GM18870 (cell line): ENCODE measurements around the gene OR1F1.
A peak's percentile ranks its signal among the peaks of the same experiment; 100 is the strongest.
"Not testable (repeated sequence)": the region's sequence is repeated elsewhere in the genome, so short reads cannot be mapped to it uniquely, and the experiment has no call there.

ENCODE experiments used
- ATAC-seq: cut with Tn5 transposase; IDR thresholded peaks from one replicate; pipeline ENCODE4 v1.9.1; 2021; ENCODE audit warnings: moderate library complexity; ENCODE audit not compliant: unreplicated experiment

Gene OR1F1

DNA sequence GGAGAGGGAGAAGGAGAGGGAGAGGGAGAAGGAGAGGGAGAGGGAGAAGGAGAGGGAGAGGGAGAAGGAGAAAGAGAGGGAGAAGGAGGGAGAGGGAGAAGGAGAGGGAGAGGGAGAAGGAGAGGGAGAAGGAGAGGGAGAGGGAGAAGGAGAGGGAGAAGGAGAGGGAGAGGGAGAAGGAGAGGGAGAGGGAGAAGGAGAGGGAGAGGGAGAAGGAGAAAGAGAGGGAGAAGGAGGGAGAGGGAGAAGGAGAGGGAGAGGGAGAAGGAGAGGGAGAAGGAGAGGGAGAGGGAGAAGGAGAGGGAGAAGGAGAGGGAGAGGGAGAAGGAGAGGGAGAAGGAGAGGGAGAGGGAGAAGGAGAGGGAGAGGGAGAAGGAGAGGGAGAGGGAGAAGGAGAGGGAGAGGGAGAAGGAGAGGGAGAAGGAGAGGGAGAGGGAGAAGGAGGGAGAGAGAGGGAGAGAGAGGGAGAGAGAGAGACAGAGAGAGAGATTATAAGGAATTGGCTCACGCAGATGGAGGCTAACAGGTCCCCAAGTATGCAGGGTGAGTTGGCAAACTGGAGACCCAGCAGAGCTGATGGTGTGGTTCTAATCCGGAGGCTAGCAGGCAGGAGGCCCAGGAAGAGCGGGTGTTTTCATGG, 9.8 kb downstream of the OR1F1 start:
- ATAC-seq: not testable (repeated sequence)

DNA sequence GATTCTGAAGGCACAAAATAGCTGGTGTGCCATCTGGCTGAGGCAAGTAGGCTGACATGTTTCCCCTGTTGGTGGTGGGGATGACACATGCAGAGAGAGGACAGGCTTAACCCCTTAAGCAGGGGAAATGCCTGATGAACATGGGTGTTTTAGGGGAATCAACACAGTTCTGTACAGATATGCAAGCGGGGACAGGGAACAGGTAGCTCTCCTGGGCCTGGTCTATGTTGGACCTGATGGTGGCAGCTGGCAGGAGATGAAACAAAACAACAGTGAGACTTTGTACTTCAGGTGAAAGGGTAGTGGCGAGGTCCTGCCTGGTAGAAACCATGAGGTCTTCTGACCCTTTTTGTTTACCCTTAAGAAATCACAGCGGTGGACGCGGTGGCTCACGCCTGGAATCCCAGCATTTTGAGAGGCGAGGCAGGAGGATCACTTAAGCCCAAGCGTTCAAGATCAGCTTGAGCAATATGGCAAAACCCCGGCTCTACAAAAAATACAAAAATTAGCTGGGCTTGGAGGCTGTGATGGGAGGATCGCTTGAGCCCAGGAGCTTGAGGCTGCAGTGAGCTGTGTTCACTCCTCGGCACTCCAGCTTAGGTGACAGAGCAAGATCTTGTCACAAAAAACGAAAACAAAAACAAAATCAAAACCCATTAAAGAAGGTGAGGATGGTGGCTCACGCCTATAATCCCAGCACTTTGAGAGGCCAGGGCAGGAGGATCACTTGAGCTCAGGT, 10.5 kb downstream of the OR1F1 start:
- ATAC-seq: no peak

DNA sequence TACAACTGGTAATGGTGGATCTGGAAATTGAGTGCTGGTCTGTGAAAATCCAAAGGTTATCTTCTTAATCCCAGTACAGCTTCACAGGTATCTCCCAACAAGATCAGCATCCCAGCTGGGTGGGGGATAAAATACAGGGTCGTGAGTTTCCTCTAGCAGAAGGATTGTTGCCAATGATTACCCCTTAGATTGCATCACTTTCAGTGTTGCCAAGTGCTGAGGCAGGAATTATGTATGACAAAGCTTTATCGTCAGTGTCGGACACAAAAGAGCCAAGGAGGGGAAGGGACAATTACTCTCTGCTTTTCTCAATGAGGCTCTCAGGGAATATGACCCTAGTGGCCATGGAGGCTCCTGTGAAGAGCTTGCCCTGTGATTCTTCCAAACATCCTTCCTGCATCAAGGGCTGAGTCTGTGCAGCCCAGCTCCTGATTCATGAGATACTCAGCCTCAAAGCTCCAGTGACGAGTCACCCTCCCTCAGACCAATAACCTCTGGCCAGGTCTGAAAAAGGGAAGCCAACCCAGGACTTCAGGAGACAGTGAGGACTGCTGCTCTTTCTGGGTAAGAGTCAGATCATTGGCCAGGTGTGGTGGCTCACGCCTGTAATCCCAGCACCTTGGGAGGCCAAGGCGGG, 15.0 kb downstream of the OR1F1 start:
- no peak for ATAC-seq

DNA sequence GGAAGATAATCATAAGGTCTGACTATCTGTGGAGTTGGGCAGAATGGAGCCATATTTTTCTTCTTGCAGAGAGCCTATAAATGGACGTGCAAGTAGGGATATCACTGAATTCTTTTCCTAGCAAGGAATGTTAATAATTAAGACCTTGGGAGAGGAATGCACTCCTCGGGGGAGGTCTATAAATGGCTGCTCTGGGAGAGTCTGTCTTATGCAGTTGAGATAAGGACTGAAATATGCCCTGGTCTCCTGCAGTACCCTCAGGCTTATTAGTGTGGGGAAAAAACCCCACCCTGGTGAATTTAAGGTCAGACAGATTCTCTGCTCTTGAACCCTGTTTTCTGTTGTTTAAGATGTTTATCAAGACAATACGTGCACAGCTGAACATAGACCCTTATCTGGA, 17.9 kb downstream of the OR1F1 start:
- ATAC-seq: not testable (repeated sequence)

DNA sequence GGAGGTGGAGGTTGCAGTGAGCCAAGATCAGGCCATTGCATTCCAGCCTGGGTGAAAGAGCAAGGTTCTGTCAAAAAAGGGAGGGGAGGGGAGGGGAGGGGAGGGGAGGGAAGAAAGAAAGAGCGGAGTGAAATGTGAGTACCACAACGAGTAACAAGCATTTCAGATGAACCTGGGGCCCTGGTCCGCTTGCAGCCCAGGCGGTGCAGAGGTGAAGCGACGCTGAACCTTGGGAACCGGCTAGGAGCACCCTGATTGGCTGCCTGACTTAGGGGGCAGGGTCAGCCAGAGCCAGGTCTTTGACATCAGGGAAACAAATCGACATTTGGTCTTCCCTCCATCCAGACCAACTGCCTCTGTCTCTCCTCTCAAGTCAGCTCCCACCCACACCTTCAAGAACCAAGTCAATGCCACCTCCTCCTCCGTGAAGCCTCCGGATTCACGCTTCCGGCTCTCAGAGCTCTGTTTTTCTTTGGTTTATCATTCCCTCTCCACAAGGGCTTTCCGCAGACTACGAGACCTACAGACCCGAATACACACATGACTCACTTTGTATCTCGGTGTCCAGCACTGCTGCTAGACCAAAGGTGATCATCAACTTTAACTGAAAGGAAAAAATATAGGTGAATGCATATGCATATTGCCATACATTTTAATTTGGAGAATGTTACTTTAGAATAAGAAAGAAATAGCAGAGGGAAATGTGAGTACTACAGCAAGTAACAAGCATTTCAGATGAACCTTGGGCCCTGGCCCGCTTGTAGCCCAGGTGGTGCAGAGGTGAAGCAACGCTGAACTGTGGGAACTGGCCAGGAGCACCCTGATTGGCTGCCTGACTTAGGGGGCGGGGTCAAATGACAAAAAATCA, 19.3 kb downstream of the OR1F1 start:
- no peak for ATAC-seq

DNA sequence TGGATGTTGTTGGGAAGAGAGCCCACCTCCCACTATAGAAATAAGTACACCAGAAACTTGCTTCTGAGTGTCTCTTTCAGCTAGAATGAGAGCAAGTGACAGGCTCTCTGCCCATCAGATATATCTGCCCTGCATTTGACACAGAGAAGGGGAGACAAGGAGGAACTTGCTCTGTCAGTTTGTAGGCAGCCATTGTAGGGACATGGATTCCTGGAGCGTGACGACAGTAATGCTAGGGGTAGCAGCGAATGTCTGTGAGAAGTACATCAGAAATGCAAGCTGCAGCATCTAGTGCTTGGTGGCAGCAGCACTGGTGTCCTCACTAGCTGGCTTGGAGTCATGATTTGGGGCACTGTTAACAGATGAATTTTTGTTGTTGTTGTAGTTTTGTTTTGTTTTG, 24.0 kb downstream of the OR1F1 start:
- no peak for ATAC-seq

DNA sequence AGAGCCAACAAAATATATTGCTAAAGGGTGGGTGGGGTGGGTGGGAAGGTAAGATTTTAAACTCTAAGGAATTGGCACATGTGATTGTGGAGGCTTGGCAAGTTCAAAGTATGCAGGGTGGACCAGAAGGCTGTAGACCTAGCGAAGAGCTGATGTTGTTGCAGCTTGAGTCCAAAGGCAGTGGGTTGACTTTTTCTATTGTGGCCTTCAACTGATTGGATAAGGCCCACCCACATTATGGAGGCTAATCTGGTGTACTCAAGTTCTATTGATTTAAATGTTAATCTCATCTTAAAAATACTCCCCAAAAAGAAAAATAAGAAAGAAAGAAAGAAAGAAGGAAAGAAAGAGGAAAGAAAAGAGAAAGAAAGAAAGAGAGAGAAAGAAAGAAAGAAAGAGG, 24.6 kb downstream of the OR1F1 start:
- ATAC-seq: no peak

DNA sequence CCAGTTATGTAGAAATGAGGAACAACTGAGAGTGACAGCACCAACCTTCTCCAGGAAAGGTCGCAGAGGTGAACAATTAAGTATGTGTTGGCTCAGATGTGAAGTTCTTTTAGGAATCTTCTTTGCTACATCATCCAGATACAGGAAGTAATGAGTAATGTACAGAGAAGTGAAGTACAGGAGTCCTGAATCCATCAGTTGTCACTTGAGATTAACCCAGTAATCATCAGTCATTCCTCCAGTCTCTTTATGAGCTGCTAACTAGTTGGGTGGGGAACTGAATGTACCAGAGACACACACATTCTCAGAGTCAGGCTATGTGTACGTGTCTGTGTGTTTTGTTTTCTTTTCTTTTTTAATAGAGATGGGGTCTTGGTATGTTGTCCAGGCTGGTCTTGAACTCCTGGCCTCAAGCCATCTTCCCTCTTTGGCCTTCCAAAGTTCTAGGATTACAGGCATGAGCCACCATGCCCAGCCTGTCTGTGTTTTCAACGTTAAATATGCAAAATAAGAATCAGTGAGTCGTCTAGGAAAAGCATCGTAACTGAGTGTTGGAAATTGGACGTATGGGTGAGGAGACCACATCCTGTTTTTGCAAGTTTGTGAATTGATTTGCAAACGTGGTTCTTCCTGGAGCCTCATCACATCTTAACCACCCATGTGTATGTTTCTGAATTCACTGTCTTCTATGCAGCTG, 27.0 kb downstream of the OR1F1 start:
- ATAC-seq: no peak

DNA sequence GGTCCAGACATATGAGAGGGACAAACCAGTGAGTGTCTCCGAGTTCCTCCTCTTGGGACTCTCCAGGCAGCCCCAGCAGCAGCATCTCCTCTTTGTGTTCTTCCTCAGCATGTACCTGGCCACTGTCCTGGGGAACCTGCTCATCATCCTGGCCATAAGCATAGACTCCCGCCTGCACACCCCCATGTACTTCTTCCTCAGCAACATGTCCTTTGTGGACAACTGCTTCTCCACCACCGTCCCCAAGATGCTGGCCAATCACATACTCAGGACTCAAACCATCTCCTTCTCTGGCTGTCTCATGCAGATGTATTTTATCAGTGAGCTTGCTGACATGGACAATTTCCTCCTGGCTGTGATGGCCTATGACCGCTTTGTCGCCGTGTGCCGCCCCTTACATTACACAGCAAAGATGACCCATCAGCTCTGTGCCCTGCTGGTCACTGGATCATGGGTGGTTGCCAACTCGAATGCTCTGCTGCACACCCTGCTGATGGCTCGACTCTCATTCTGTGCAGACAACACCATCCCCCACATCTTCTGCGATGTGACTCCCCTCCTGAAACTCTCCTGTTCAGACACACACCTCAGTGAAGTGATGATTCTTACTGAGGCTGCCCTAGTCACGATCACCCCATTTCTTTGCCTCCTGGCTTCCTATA, 27.7 kb downstream of the OR1F1 start:
- ATAC-seq: no peak

DNA sequence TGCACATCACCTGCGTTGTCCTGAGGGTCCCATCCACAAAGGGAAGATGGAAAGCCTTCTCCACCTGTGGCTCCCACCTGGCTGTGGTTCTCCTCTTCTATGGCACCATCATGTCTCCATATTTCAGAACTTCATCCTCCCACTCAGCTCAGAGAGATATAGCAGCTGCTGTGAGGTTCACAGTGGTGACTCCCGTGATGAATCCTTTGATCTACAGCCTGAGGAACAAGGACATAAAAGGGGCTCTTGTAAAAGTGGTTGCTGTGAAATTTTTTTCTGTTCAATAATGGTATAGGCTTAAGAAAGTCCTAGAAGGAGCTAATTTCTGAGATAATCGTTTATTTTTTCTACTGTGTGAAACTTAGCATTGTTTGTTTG, 28.2 kb downstream of the OR1F1 start:
- no peak for ATAC-seq

DNA sequence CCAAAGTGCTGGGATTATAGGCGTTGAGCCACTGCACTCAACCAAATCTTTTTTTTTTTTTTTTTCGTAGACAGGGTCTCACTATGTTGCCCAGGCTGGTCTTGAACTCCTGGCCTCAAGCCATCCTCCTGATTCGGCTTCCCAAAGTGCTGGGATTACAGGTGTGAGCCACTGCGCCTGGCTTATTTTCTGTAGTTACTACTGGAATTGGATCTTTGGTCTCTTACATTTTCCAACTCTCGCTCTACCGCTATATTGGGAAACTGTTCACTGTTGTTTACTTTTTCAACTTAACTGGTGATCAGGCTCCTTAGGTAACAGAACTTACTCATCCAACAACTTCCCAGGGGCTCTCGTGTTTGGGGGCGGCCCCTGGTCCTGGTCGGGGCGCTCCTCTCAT, 32.8 kb downstream of the OR1F1 start:
- no peak for ATAC-seq

DNA sequence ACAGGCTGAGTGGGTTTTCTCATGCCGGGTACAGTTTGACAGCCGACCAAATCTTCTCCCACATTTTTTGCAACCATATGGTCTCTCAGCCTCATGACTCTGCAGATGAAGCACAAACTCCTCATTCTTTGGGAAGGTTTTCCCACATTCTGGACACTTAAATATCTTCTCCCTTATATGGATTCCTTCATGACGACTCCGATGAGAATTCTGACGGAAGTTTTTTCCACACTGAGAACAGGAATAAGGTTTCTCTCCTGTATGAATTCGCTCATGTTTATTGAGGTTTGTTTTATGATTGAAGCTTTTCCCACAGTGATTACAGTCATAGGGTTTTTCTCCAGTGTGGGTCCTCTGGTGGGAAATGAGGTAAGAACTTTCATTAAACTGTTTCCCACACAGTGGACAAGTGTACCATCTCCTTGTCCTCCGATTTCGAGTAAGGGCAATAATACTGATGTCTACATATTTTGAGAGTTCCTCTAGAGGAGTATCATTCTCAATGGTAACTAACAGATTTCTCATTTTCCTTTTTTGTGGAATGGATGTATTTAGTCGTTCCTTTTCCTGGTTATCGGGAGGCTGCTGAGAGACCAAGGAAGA, 36.0 kb downstream of the OR1F1 start:
- ATAC-seq: no peak

DNA sequence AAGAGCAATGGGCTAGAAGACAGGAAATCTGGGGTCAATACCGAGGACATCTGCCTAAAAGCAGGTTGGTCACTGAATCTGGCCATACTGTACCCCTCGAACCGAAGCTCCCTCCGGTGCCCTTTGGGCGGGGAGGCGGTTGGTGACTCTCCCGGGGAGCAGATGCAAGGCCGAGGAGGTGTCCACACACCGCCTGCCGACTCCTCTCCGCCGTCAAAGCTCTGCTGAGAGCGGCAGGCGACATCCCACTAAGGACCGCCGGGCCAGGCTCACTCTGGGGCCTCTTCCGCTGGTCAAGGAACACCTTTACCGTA, 46.5 kb downstream of the OR1F1 start:
- no peak for ATAC-seq

DNA sequence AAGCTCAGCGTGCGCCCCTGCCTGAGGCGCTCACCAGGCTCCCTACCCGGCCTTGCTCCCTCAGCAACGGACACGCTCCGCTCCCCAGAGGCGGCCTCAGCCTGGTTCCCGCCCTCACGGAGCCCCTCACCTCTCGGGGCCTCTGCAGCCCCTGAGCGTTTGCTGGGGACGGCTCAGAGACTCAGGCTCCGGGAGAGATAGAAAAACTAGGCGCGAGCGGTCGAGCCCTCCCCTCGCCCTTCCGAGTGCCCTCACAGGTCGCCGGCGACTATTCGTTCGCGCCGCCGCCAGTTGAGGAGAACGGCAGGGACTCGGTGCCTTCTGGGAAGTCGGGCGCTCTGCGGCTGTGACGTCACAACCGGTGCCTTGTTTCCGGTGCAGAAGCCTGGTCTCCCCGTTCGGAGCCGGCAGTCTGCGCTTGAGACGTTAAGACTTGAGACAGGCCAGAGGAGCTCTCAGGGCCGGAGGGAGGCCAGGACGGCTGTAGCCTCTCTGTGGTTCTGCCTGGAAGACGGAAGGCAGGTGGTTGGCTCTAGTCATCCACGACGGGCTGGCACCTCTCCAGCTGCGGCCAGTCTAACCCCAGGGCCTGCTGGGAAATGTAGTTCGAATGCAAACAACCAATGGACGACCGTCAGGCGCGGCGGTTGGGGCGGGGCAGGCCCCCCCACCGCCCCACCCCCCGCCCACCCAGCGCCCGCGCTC, 47.0 kb downstream of the OR1F1 start, which contains the start of gene ZNF200:
ZNF200 (minus strand) TSS at position 302 of the 705 bp plus-strand sequence. CDS start 1,403 bp downstream, outside the sequence.
- ATAC-seq: peak; percentile 82

DNA sequence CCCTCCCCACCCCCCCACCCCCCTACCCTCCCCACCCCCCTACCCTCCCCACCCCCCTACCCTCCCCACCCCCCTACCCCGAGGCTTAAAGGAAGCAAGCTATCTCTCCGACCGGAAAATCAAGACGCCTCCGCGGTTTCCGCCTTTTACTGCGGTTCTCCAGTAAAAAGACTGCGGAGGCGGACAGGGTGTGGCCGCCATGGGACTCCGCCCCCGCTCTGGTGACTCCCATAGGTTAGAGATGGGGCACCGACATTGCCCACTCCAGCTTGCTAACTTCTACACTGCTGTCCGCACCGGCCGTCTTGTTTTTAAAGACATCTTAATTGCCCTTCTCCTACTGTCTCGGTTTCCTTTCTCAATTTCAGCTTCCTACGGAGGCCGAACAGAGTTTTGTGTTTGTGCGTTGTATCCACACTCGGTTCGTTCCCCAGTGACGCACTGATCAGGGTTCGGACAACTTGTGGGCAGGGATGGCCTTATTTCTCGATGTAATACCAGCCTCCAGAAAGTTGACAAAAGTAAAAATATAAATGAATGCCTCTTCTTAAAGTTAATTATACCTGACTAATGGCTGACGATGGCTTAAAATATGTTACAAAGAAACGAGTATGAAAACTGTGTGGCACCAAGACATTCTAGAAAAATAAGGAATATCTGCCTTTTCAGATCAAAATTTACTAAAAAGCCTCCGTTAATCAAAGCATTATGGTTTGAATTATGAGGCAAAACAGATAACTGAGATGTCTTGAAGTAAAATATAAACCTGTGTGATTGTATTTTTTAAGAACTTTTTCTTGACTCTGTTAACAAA, 48.1 kb downstream of the OR1F1 start:
- ATAC-seq: no peak

DNA sequence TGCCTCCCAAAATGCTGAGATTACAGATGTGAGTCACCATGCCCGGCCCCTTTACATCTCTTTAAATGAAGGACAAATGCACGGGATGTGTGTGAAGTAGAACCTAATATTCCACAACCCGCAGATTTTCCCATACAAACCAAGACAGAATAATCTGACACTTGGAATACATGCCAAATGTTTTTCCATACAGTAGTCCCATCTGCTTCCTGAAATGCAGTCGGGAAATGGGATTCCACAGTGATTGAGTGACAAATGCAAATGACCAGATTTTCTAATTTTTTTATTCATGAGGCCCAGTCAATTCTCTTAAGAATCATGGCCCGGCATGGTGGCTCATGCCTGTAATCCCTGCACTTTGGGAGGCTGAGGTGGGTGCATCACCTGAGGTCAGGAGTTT, 53.8 kb downstream of the OR1F1 start:
- no peak for ATAC-seq

DNA sequence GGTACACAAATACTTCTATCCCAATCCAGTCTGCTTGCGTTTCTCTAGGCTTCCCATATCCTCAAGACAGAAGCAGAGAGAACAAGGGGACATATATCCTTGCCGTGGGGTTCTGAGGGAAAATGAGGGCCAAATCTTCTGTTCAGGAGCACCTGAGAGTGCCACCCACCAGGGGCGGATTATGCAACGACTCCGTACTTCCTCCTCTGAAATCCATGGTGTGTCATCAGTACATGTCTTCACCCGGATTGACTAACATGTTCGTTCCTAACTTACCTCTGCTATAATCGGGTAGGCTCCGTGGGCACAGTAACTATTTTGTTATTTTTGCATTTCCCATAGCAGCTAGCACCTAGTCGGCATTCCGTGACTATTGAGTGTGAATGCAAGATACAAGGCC, 54.7 kb downstream of the OR1F1 start:
- ATAC-seq: no peak

DNA sequence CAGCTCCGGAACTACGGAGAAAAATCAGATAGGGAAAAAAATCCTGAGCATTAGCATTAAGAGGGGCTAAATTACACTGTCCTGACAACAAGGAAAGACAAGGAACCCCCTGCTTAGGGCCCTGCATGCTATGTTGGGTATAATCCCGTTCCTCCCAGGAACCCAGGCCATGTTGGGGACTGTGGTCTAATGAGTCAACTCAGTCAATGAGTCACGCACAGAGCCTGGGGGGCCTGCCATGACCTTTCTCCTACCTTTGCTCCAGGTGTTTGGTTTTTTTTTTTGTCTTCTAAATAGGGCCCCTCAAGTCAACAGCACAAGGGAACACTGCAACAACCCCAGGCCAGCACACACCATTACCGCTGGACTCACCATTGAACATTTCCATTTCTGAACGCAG, 55.9 kb downstream of the OR1F1 start:
- ATAC-seq: no peak
